Keratinocyte (primary cell): ENCODE results near the gene ABL2.

Experiments
- EZH2 ChIP-seq: IDR thresholded peaks from one replicate; pipeline ENCODE4 v1.6.1; 2012; ENCODE audit warnings: inconsistent platforms, mild to moderate bottlenecking, low read length, moderate library complexity
- TF ChIP-seq, protein P1 (sequence below), 3 experiments: IDR thresholded peaks in 1 of 3; conservative IDR thresholded peaks in 1 of 3; optimal IDR thresholded peaks in 1 of 3; 2 replicates in 2 of 3; 3 replicates in 1 of 3; pipeline versions ENCODE3 to v1.5.1; 2011; ENCODE audit warnings: low read length in 3 of 3, mild to moderate bottlenecking in 3 of 3, moderate library complexity in 2 of 3, control low read depth in 1 of 3, inconsistent platforms in 1 of 3; ENCODE audit not compliant: insufficient read depth in 2 of 3; ENCODE audit errors: extremely low read depth in 1 of 3

DNA sequence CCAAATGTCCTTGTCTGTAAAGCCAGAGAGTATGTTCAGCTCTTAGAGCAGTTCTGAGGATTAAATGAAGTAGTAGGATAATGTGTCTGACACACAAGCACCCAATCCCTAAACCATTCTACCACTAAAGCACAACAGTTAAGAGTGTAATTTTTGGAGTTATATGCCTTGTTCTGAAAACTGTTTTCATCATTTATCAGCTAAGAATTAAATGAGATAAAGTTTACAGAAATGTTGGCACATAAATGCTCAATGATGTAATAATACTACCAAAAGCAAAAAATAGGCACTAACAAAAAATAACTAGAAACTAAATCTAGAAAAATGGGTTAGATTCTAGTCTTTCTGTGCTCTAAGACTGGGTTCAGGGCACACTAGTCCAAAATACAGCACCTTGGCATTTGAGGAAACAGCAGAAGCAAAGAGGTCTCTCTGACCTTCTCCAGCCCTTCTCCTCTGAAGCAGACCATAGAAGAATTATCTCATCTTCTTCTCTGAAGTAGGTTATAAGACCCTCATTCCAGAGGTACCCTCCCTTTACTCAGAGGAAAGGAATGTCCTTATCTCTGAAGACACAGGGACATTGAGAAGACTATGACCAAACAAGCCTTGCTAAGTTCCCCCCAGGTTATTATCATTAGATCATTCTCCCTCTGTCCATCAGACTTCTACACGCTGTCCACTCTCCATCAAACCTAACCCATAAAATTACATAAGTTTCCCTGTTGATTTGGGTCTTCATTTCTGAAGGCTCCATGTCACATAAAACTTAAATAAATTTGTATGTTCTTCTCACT, 20.6 kb downstream of the ABL2 start:
- TF ChIP-seq, protein P1, sequence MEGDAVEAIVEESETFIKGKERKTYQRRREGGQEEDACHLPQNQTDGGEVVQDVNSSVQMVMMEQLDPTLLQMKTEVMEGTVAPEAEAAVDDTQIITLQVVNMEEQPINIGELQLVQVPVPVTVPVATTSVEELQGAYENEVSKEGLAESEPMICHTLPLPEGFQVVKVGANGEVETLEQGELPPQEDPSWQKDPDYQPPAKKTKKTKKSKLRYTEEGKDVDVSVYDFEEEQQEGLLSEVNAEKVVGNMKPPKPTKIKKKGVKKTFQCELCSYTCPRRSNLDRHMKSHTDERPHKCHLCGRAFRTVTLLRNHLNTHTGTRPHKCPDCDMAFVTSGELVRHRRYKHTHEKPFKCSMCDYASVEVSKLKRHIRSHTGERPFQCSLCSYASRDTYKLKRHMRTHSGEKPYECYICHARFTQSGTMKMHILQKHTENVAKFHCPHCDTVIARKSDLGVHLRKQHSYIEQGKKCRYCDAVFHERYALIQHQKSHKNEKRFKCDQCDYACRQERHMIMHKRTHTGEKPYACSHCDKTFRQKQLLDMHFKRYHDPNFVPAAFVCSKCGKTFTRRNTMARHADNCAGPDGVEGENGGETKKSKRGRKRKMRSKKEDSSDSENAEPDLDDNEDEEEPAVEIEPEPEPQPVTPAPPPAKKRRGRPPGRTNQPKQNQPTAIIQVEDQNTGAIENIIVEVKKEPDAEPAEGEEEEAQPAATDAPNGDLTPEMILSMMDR (optimal IDR thresholded peaks at IDR 0.05 in 1 of 3, IDR thresholded peaks at IDR 0.05 in 1 of 3, conservative IDR thresholded peaks at IDR 0.05 in 1 of 3; ENCODE audit: extremely low read depth in 1 of 3, insufficient read depth in 2 of 3, low read length in 3 of 3), result no peak
- TF ChIP-seq EZH2, result no peak
